Measurements from ENCODE around the gene ZDHHC7.

The ZDHHC7 gene

DNA sequence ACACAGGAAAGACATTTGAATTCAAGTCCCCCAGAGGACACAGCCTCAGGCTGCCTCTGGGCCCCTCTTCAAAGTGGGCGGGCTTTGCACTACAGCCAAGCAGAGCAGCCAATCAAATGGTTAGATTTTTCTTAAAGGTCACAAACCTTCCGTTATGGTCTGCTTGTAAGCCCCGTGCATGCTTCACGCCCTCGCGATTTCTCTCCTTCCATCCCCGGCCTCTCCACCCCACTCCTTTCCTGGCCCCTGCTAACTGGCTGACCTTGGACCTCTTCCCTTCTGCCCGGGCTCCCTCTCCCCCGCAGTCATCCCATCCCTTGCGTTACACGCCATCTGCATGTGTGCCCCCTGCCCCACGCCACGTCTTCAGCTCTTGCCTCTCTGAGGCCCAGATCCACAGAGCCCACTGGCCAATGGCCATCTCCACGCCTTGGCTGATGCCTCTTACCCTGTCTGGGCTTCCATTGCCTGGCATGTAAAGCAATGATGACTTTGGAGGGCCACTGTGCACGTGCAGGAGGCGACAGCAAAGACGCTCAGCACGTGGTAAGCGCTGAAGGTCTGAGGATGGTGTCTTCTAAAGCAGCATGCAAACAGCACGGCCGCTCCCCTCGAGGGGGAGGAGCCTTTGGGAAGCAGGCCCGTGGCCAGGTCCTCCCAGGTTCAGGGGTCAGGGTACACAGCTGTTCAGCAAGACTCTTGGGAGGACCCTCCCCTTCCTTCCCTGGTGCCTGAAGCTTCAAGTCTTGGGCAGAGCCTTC lies 86.8 kb downstream of the ZDHHC7 start:
- TF ChIP-seq, protein P1, sequence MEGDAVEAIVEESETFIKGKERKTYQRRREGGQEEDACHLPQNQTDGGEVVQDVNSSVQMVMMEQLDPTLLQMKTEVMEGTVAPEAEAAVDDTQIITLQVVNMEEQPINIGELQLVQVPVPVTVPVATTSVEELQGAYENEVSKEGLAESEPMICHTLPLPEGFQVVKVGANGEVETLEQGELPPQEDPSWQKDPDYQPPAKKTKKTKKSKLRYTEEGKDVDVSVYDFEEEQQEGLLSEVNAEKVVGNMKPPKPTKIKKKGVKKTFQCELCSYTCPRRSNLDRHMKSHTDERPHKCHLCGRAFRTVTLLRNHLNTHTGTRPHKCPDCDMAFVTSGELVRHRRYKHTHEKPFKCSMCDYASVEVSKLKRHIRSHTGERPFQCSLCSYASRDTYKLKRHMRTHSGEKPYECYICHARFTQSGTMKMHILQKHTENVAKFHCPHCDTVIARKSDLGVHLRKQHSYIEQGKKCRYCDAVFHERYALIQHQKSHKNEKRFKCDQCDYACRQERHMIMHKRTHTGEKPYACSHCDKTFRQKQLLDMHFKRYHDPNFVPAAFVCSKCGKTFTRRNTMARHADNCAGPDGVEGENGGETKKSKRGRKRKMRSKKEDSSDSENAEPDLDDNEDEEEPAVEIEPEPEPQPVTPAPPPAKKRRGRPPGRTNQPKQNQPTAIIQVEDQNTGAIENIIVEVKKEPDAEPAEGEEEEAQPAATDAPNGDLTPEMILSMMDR (IDR thresholded peaks at IDR 0.05; ENCODE audit: low read depth, low read length): no peak
- H3K9me3 ChIP-seq: no peaks in the 10 kb centered on the region
- no peak for DNase-seq
- H3K4me1 ChIP-seq: peaks cover 14% of the 10 kb centered on the region
- no peaks in the 10 kb centered on the region for H3K27me3 ChIP-seq
- no peak overlapping the region for H3K4me3 ChIP-seq (ENCODE audit: low read depth, low read length)
- H3K36me3 ChIP-seq: no peaks in the 10 kb centered on the region

Measured in BE2C (cell line).